ES-I3 (cell line): ENCODE measurements around the gene QSOX1.

Experiments used
- H3K36me3 ChIP-seq: 2 replicates; pipeline ENCODE4 v1.6.1; 2013; ENCODE audit warnings: mild to moderate bottlenecking, low read length, control low read depth, moderate library complexity; ENCODE audit not compliant: insufficient read depth
- H3K4me1 ChIP-seq: 2 replicates; pipeline ENCODE4 v1.6.1; 2013; ENCODE audit warnings: mild to moderate bottlenecking, control low read depth, low read length; ENCODE audit not compliant: insufficient read depth
- H3K9ac ChIP-seq: 2 replicates; pipeline ENCODE4 v1.6.1; 2013; ENCODE audit warnings: low read depth, mild to moderate bottlenecking, low read length, moderate library complexity
- H3K9me3 ChIP-seq: 2 replicates; pipeline ENCODE4 v1.6.1; 2013; ENCODE audit warnings: mild to moderate bottlenecking, low read length, moderate library complexity; ENCODE audit not compliant: control insufficient read depth, insufficient read depth

The QSOX1 gene

DNA sequence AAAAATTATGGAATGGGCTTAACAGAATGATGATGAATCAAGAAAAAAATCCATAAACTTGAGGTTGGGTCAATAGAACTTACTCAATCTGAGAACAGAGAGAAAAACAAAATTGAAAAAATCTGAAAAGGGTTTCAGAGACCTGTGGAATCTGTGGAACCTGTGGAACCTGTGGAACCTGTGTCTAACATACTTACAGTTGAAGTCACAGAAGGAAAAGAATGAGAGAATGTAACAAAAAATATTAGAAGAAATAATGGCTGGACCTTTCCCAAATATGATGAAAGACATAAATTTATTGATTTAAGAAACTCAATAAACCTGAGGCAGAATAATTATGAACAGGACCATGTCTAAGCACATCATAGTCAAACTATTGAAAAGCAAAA, 17.7 kb upstream of the QSOX1 start:
- Histone ChIP-seq H3K9me3 (no peaks in the 10 kb centered on the region), H3K36me3 (no peaks in the 10 kb centered on the region), H3K4me1 (no peaks in the 10 kb centered on the region), H3K9ac (no peak overlapping the region)

DNA sequence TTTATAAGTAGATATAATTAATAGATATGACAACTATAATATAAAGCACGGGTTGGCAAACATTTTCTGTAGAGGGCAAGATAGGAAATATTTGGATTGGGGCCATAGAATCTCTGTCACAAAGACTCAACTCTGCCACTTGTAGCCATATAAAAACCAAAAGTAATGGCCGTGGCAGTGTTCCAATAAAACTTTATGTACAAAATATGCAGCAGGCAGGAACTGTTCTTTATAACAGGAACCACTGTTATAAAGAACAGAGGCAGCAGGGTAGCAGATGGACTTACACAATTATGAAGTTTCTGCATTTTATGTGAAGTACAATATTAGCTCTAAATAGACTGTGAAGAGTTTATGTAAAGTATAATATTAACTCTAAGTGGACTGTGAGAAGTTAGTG, 16.9 kb upstream of the QSOX1 start:
- H3K4me1 ChIP-seq = no peaks in the 10 kb centered on the region
- no peaks in the 10 kb centered on the region for H3K9me3 ChIP-seq
- no peaks in the 10 kb centered on the region for H3K36me3 ChIP-seq
- H3K9ac ChIP-seq = no peak overlapping the region

DNA sequence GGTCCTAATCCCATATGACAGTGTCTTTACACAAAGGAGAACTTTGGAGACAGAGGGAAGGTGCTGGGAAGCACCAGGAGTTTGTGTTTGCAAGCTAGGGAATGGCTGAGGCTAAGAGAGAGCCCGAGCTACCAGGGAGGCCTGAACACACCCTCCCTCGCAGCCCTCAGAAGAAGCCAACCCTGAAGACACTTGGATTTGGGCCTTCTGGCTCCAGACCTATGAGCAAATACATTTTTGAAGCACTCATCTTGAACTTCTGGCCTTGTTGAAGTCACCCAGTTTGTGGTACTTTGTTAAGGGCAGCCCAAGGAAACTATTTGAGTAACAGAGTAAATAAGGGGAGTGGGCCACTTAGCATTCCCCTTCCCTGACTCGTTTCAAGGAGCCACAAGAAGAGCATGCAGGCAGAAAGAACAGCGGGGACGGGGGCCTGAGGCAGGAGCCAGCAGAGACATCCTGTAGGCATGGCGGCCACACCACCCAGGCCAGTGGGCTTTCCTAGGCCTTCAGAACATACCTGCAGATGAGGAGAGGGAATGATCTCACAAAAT, 13.2 kb upstream of the QSOX1 start:
- H3K36me3 ChIP-seq = no peaks in the 10 kb centered on the region
- no peak overlapping the region for H3K9ac ChIP-seq
- H3K4me1 ChIP-seq = no peaks in the 10 kb centered on the region
- no peaks in the 10 kb centered on the region for H3K9me3 ChIP-seq

DNA sequence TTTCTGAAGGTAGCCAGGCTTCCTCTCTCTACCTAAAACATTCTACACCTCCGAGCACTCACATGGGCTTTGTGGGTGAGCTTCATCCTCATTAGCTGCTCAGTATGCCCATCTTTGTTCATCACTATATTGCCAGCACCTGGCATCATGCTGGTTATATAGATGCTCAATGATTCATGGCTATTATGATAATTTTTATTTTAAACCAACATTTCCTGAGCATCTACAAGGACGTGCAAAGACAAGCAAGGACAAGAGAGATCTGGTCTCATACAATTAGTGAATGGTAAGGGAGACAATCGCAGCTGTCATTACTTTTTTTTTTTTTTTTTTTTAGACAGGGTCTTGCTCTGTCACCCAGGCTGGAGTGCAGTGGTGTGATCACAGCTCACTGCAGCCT, 11.3 kb upstream of the QSOX1 start:
- H3K36me3 ChIP-seq = no peaks in the 10 kb centered on the region
- no peaks in the 10 kb centered on the region for H3K4me1 ChIP-seq
- no peaks in the 10 kb centered on the region for H3K9me3 ChIP-seq
- no peak overlapping the region for H3K9ac ChIP-seq

DNA sequence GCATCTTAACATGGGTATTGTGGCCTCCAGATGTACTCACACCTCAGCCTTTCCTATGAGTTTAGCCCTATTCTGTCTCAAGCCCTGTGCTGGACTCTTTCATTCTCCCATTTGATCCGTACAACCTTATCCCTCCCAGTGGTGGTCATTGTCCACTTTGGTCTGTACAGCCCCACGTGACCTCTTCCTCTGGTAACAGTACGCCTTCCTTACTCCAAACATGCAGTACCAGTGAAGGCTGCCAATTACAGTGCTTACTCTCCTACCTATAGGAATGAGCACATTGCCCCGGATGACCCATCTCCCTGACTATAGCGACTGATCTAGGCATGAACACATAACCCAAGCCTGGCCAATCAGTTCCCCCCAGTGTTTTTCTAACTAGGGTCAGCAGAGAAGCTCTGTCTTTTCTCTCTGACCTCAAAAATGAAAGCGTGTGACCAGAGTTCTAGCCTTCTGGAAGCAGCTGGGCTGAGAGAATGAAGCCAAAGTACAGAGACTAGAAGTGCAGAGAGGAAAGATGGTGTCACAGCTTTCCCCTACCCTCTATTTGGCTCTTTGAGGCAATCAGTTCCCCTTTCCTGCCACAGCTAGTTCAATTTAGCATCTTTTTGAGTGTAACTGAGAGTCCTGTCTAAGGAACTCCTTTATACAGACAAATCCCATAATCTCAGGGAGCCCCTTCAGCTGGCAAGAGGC, 9.9 kb upstream of the QSOX1 start:
- no peaks in the 10 kb centered on the region for H3K36me3 ChIP-seq
- no peak overlapping the region for H3K9ac ChIP-seq
- no peaks in the 10 kb centered on the region for H3K9me3 ChIP-seq
- no peaks in the 10 kb centered on the region for H3K4me1 ChIP-seq

DNA sequence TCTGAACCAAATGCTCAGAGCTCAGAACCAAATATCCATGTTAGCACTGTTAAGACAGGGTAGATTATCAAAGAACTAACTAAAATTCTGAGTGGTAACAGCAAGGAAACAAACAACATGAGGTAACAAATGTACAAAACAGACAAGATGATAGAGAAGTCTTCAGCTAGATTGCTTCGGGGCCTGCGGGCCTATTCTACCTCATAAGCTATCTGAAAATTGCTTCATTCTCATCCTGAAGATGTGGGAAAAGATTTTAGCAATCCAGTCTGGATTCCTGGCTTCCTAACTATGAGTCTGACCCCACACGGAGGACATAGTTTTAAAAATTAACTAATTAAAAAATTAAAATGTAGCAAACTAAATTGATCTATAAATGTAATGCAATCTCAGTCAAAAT, 9.2 kb upstream of the QSOX1 start:
- H3K9ac ChIP-seq = no peak overlapping the region
- no peaks in the 10 kb centered on the region for H3K4me1 ChIP-seq
- no peaks in the 10 kb centered on the region for H3K9me3 ChIP-seq
- no peaks in the 10 kb centered on the region for H3K36me3 ChIP-seq

DNA sequence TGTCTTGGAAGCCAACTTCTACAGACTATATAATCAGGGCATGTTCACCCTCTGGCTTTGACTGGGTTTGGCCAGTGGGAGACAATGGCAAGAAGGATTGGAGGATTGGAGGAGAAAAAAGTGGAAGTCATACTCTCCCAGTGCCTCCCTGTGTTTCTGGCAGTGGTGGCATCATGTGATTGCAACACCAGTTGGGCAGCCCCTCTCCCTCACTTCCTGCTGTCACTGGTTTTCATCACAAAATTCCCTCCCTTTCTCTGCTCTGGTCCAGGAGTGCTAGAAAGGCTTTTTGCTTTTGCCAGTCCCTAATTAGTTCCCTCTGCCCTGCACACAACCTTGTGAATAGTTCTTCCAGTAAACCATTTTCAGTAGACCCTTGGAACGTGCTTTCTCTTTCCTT, 3.7 kb upstream of the QSOX1 start:
- Histone ChIP-seq H3K9ac (no peak overlapping the region), H3K9me3 (no peaks in the 10 kb centered on the region), H3K4me1 (no peaks in the 10 kb centered on the region), H3K36me3 (no peaks in the 10 kb centered on the region)

DNA sequence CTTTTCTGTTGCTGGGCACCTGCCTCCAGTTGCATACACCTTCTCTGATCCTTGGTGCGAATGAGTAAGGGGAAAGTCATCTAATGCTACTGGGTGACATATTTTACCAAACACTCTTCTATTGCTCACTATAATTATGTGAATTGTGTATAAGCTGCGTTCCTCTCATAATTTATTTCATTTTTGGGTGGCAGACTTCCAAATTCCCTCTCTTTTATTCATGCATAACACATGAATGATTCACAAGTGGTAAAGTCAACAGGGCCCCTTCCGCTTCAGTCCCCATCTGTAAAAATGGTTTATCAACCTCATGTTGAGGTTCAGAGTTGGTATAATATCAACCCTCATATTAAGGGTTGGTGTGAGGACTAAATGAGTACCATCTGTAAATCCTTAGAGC, 3.2 kb upstream of the QSOX1 start:
- no peak overlapping the region for H3K9ac ChIP-seq
- no peaks in the 10 kb centered on the region for H3K36me3 ChIP-seq
- H3K9me3 ChIP-seq = no peaks in the 10 kb centered on the region
- H3K4me1 ChIP-seq = 0 out of 2 replicates have a peak, but pooled peaks cover 5% of the 10 kb centered on the region

DNA sequence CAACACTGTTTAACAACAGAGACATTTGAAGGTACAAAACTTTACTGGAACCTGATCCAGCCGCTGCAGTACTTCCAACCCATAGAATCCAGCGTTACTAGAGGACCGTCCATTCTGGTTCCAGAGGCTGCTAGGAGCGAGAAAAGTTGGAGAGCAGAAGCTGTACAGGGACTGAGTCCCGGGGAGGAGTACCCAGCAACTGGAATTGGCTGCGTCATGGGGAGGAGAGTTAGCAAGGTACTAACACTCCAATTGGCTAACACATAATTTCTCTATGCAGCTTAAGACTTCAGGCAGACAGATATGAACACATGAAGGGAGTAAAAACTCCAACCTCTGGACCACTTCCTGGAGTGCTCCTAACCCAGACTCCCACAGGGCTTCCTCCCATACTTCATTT, 2.1 kb upstream of the QSOX1 start:
- H3K9ac ChIP-seq = no peak overlapping the region
- H3K36me3 ChIP-seq = no peaks in the 10 kb centered on the region
- H3K4me1 ChIP-seq = 0 out of 2 replicates have a peak, but pooled peaks cover 6% of the 10 kb centered on the region
- no peaks in the 10 kb centered on the region for H3K9me3 ChIP-seq

DNA sequence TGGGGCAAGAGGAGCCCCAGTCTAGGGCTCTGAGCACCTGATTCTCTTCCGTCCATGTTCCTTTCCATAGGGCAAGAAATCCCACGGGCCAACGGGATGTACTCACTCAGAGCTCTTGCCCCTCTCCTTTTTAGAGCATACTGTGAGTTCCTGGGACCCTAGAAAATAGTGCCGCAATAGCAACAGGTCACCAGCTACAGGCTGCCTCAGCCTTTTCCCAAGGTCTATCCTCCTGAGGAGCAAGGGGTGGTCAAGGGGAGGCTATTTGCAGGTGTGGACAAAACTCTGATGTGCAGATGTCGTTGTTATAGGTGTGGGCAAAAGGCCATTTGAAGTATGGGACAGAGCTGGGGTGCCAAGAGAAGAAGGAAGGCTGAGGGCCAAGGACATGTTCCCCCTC, 1.6 kb upstream of the QSOX1 start:
- Histone ChIP-seq H3K36me3 (no peaks in the 10 kb centered on the region), H3K4me1 (0 out of 2 replicates have a peak, but pooled peaks cover 6% of the 10 kb centered on the region), H3K9me3 (no peaks in the 10 kb centered on the region), H3K9ac (no peak overlapping the region)

DNA sequence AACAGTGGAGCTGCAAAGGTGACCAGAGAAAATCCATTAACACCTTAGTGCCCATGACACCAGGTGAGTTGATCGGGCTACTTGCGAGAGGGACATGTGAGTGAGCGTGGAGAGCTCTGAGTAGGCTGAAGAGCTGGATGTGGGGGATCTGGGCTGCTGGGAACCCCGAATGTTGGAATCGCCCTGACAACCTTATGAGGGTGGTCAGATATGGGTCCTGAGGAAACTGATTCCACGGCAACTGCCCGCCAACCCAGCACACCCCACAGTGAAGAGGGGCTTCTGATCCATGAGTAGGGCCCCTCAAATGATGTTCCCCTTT, 705 bp upstream of the QSOX1 start:
- Histone ChIP-seq H3K4me1 (0 out of 2 replicates have a peak, but pooled peaks cover 6% of the 10 kb centered on the region), H3K9ac (peak overlapping the region; percentile 85), H3K36me3 (no peaks in the 10 kb centered on the region), H3K9me3 (no peaks in the 10 kb centered on the region)

DNA sequence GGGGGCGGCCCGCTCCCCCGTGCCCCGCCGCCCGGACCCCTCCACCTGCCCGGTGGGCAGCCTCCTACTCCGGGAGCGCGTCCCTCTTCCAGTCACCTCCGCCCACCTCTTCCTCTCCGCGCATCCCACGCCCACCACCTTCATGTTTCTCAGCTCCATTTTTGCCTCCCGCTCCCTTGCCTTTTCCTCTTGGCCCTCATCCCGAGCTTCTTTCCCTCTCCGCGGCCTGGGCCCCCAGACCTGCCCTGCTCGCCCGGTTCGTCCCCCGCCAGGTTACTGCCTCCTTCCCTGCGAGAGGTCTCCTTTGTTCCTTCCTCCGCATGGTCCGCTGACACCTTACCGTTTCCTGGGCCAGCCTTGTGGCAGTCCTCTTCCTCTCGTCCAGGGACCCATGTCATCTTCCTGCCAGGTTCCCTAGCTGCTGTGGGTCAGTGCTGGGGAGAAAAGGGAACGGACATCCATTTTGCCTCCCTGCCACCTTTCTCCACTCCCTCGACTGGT, 563 bp downstream of the QSOX1 start:
- no peaks in the 10 kb centered on the region for H3K9me3 ChIP-seq
- H3K36me3 ChIP-seq = no peaks in the 10 kb centered on the region
- H3K9ac ChIP-seq = peak overlapping the region; percentile 71
- H3K4me1 ChIP-seq = peaks cover 11% of the 10 kb centered on the region; the same call in 1 of the 2 replicates

DNA sequence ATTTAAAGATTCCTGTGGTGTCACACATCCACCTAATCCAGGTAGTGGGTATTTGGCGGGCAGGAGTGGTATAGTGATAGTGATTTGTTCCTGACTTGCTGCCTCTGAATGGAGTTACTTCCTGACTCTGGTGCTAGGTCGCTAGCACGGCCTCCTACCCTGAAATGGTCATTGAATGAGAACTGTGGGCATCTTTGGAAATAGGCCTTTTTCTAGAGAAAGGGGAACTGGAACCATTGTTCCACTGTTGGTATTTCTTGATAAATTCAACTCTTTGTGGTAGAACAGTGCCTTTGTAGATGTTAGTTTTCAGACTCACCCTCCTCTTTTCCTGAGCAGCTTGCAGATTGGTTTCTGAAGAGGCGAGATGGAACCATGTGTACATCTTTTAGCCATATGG, 1.5 kb downstream of the QSOX1 start:
- H3K4me1 ChIP-seq = peaks cover 15% of the 10 kb centered on the region; the same call in 1 of the 2 replicates
- no peaks in the 10 kb centered on the region for H3K9me3 ChIP-seq
- peak overlapping the region; percentile 71; the same call in 1 of the 2 replicates for H3K9ac ChIP-seq
- H3K36me3 ChIP-seq = no peaks in the 10 kb centered on the region

DNA sequence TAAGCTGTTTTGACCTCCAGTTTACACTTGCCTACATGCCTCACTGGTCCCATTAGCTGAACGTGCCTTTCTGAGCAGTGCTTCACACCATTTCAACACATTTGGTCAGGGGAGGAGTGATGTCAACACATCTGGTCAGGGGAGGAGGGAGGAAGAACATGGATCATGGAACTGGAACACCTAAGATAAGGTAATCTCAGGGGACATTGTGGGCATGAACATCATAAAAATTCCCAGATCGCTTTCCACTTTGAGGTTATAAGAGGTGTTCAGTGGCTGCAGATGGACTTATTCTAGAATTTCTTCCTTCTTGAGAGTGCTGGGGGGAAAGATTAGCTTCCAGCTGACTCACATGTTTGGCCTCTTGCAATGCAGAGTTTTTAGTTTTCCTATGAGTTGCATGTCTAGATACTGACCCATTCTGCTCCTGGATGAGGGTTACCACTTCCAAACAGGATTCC, 2.0 kb downstream of the QSOX1 start:
- Histone ChIP-seq H3K9ac (no peak overlapping the region), H3K4me1 (peaks cover 15% of the 10 kb centered on the region; the same call in 1 of the 2 replicates), H3K9me3 (no peaks in the 10 kb centered on the region), H3K36me3 (no peaks in the 10 kb centered on the region)

DNA sequence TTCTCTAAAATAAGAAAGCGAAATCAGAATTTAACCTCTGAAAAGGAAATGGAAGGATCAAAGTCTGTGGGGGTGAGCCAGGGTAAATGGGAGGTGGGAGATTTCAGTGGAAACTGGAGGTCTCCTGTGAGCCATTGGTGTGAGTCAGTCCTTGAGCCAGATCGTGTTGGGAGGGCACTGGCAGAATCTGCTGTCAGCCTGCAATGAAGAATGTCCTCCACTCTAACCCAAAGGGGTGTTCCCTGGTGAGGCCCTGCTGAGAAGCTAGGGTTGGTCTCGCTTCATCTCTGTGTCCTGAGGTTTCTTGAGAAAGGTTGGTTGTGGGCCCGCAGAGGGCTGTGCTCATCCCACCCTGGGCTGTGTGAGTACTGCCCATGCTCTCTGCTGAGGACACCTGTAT, 2.4 kb downstream of the QSOX1 start:
- Histone ChIP-seq H3K4me1 (peaks cover 15% of the 10 kb centered on the region; the same call in 1 of the 2 replicates), H3K9me3 (no peaks in the 10 kb centered on the region), H3K9ac (no peak overlapping the region), H3K36me3 (no peaks in the 10 kb centered on the region)
